ENCODE measurements around the gene GRB10. TPM values are rescaled to one million over a fixed set of nuclear protein-coding genes. Genes with fewer than 3 reads are reported as not detected.

The GRB10 gene
- total RNA-seq, 2 donors from 2014 or later, result 1.1 to 1.7 TPM

DNA sequence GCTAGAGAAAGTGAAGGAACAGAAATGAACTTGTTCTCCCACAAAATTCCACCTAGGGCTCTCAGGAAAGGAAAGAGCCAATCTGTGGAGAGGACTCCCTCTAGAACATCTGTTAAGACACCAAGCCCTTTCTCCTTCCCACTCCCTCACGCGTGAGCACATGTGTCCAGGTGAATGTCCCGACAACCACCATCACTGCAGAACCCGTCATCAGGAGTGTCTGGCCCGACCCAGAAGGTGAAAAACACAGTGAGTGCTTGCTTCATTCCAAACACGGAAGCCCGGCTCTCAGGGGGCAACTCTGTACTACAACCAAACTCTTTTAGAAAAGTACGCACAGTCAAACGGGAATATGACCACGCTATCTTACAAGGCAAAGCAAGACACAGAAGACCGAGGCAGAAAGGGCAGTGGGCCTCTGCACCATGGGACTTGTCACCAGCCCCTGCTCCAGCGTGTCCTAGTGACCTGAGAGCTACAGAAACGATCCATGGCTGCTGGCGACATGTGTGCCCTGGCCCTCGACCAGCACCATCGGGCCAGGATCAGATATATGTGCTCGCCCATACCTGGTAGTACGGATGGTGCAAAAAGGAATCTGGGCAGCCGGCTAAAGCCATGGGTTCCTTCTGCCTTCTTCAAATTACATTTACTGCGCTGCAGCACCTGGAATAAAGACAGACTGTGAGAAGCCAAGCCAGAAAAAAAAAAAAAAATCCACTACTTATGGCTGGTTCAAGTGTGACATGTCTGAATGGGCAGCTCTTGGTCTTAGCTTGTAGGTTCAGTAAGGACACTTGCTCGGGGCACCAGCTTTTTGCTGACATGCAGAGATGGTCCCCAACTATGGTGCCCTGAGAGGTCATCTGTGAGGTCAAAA, 50.8 kb downstream of the GRB10 start:
- Mint-ChIP-seq H3K4me1 (no peaks in the 10 kb centered on the region), H3K36me3 (ENCODE audit: low read depth) (no peaks in the 10 kb centered on the region), H3K27me3 (no peaks in the 10 kb centered on the region), H3K27ac (no peak overlapping the region), H3K4me3 (no peak overlapping the region), H3K9me3 (no peaks in the 10 kb centered on the region)
- ATAC-seq (replicated peaks), result no peak

DNA sequence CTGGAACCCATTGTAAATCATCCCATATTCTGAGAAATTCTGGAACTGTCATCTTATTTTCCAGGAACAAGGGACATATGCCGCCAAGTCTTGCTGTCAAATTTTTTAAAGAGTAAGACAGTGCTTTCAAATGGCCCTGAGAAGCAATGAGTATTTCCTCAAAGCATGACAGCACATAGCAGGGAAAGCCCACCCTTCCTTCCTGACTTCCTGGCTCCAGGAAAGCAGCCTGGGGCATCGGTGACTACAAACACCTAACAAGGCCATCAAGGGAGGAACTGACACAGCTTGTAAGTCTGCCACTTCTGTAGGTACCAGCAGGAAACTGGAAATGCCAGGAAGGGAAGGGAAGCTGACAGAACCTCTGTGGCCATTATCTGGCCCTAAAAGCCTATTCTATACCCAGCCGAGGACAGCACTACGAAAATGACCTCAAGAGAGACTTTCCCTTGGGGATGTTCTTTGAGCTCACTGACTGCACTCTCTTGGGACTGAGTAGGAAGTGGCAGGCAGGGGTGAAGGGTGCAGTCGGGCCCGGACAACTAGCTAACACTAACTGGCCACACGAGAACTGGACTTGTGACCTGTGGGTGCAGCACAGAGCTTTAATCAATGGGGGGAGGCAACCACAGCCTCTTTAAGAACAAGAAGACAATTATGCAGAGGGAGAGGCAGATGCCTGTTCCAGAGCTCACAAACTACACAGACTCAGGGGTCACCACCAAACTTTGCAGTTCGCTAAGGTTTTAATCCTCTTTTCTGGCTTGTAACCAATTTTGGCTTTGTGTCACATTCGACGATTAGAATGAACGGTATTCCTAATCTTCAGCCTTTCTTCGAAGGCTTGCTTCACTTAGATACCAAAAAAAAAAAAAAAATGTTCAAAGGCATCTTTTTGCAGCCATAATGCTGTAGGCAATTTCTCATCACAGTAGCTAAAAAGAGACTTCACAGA, 52.0 kb downstream of the GRB10 start:
- Mint-ChIP-seq H3K27me3 (no peaks in the 10 kb centered on the region), H3K4me1 (no peaks in the 10 kb centered on the region), H3K27ac (no peak overlapping the region), H3K4me3 (no peak overlapping the region), H3K36me3 (ENCODE audit: low read depth) (no peaks in the 10 kb centered on the region), H3K9me3 (no peaks in the 10 kb centered on the region)
- no peak for ATAC-seq (replicated peaks)

DNA sequence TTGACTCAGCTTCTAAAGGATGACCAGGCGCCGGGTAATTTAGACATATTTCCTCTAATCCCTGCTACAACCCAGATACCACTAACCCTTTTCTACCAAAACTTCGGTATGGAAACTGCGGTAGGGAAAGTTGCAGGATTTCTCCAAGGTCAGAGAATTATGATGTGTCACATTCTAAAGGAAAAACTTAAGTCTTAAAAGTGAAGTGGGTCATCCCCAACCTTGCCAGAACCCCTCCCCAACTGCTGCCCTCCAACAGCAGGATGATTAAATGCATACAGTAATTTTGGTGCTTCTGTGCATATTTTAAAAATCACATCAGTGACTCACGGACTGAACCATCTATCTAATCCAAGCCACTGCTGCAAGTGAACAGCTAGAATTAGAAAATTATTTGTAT, 52.7 kb downstream of the GRB10 start:
- H3K4me1 Mint-ChIP-seq, result no peaks in the 10 kb centered on the region
- no peak overlapping the region for H3K27ac Mint-ChIP-seq
- no peaks in the 10 kb centered on the region for H3K36me3 Mint-ChIP-seq (ENCODE audit: low read depth)
- H3K27me3 Mint-ChIP-seq, result peaks cover 5% of the 10 kb centered on the region
- H3K4me3 Mint-ChIP-seq, result no peak overlapping the region
- H3K9me3 Mint-ChIP-seq, result no peaks in the 10 kb centered on the region
- ATAC-seq (replicated peaks), result no peak

DNA sequence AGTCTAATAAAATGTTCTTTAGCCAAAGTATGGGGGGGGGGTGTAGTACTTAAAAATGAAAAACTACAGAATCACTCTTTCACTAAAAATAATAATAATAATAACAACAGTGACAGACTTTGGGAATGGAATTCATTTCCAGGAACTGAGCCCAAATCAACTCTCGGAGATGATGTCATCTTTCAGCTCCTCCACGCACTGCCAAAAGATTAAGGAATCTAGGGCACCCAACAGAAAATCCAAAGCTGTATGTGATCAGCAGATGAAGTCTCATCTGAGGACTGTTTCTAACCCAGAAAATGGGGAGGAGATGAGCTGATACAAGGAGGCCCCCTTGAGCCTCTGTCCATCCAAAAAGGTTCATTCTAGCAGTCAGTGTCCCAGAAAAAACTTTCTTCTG, 54.5 kb downstream of the GRB10 start:
- no peak for ATAC-seq (replicated peaks)
- Mint-ChIP-seq H3K4me1 (peaks cover 5% of the 10 kb centered on the region), H3K27me3 (peaks cover 8% of the 10 kb centered on the region), H3K36me3 (ENCODE audit: low read depth) (no peaks in the 10 kb centered on the region), H3K27ac (no peak overlapping the region), H3K4me3 (no peak overlapping the region), H3K9me3 (no peaks in the 10 kb centered on the region)

DNA sequence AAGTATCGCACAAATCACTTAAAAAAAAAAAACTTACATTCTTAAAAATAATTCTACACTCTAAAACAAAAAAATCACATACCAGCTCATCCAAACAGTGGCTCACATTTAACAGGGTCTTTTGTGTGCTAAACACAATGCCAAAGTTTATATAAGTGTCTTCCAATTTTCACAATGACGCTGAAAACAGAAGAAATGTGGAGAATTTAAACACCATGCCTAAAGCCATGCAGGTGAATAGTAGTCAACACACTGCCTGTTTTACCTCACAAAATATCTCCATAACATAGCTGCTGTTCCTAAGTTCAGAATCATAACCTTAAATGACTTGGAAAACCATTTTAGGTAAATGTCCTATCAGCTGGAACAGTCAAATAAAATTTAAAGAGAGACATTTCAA, 55.0 kb downstream of the GRB10 start:
- Mint-ChIP-seq H3K9me3 (no peaks in the 10 kb centered on the region), H3K4me3 (no peak overlapping the region), H3K36me3 (ENCODE audit: low read depth) (no peaks in the 10 kb centered on the region), H3K27ac (no peak overlapping the region), H3K4me1 (peaks cover 5% of the 10 kb centered on the region), H3K27me3 (peaks cover 8% of the 10 kb centered on the region)
- no peak for ATAC-seq (replicated peaks)

DNA sequence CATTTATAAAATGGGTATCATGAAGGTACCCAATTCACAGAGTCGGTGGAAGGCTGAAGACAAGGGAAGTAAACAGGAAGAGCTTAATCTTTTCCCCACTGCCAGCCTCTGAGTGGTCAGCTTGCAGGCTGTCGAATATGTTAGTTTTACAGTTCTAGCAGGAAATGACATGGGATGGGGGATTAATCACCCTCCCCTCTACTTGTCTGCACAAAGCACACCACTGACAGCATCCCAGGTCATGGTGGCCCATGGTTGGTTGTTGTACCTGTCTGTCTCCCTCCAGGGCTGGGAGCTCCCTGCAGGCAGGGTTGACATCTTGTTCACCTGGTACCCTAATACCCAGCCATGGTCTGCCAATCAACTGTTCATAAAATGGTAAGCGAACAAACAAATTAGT, 55.6 kb downstream of the GRB10 start:
- H3K9me3 Mint-ChIP-seq, result no peaks in the 10 kb centered on the region
- ATAC-seq (replicated peaks), result no peak
- H3K36me3 Mint-ChIP-seq (ENCODE audit: low read depth), result no peaks in the 10 kb centered on the region
- no peak overlapping the region for H3K27ac Mint-ChIP-seq
- peaks cover 8% of the 10 kb centered on the region for H3K27me3 Mint-ChIP-seq
- H3K4me3 Mint-ChIP-seq, result no peak overlapping the region
- peaks cover 5% of the 10 kb centered on the region for H3K4me1 Mint-ChIP-seq

DNA sequence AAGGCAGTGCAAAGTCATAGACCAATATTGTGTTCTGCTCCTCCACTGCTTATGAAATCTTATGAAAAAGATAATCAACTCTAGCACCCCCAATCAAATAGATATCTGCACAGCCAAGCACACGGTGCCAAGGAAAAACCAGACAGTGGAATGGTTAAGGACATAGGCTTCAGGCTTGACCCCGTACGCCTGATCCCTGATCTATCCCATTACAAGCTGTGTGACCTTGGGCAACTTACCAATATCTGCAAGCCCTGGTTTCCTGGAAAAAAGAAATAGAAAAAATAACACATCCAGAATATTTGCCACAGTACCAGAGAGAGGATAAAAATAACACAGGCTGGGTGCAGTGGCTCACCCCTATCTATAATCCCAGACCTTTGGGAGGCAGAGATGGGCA, 56.9 kb downstream of the GRB10 start:
- Mint-ChIP-seq H3K9me3 (no peaks in the 10 kb centered on the region), H3K36me3 (ENCODE audit: low read depth) (no peaks in the 10 kb centered on the region), H3K4me3 (no peak overlapping the region)

DNA sequence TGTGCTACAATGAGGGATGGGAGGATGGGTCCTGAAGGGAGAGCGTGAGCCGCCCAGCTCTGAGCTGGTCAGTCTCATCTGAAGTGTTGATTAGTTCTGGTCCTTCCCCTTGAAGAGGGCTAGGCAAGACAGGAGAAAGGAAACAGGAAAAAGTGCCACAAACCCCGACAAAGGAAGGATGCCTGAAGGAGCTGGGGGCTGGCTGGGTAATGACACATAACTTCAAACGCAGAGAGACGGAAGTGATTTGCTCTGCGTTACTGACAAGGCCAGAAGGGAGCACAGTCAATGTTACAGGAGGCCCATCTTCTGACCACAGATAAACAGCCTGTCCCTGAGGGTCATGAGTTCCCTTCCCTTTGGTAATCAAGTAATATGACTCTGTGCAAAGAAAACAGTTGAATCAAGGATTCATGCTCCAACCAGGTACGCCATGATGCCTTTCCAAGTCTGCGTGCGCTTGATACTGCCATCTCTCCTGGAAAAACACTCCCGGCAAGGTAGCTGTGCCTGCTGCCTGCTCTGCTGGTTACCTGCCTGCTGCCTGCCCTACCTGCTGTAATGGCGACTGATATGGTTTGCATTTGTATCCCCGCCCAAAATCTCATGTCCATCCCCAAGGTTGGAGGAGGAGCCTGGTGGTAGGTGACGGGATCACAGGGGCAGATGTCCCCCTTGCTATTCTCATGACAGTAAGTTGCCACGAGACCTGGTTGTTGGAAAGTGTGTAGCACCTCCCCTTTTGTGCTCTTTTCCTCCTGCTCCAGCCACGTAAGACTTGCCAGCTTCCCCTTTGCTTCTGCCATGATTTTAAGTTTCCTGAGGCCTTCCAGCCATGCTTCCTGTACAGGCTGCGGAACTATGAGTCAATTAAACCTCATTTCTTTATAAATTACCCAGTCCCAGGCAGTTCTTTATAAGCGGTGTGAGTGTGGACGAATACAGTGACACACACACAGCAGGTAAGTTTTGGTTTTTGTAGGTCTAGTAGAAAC, 57.9 kb downstream of the GRB10 start:
- H3K4me3 Mint-ChIP-seq, result no peak overlapping the region
- H3K9me3 Mint-ChIP-seq, result no peaks in the 10 kb centered on the region
- peaks cover 5% of the 10 kb centered on the region for H3K4me1 Mint-ChIP-seq
- no peak overlapping the region for H3K27ac Mint-ChIP-seq
- no peak for ATAC-seq (replicated peaks)
- no peaks in the 10 kb centered on the region for H3K36me3 Mint-ChIP-seq (ENCODE audit: low read depth)
- peaks cover 8% of the 10 kb centered on the region for H3K27me3 Mint-ChIP-seq

More for the DNA sequence above, 56.9 kb downstream of the GRB10 start:
- peaks cover 8% of the 10 kb centered on the region for H3K27me3 Mint-ChIP-seq
- ATAC-seq (replicated peaks), result no peak
- no peak overlapping the region for H3K27ac Mint-ChIP-seq
- H3K4me1 Mint-ChIP-seq, result peaks cover 5% of the 10 kb centered on the region

DNA sequence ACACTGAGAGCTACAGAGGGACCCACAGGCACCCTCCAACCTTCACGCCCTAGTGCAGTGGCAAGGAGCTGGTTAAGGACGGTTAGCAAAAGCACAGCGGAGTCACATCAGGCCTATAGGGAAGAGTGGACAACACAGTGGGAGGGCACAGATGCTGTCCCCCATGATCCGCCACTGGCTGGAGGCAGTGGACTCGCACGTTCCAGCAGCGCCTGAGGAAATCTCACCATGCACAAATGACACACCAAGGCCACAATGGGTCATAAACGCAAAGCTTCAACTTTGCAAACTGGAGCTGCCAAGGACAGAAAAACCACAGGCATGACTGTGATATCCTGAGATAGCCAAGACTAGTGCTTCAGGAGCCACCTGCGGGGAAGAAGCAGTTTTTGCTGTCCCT, 58.8 kb downstream of the GRB10 start:
- no peaks in the 10 kb centered on the region for H3K9me3 Mint-ChIP-seq
- H3K4me3 Mint-ChIP-seq, result no peak overlapping the region
- H3K36me3 Mint-ChIP-seq (ENCODE audit: low read depth), result no peaks in the 10 kb centered on the region
- peaks cover 11% of the 10 kb centered on the region for H3K27me3 Mint-ChIP-seq
- H3K4me1 Mint-ChIP-seq, result peaks cover 8% of the 10 kb centered on the region
- ATAC-seq (replicated peaks), result no peak
- H3K27ac Mint-ChIP-seq, result no peak overlapping the region

DNA sequence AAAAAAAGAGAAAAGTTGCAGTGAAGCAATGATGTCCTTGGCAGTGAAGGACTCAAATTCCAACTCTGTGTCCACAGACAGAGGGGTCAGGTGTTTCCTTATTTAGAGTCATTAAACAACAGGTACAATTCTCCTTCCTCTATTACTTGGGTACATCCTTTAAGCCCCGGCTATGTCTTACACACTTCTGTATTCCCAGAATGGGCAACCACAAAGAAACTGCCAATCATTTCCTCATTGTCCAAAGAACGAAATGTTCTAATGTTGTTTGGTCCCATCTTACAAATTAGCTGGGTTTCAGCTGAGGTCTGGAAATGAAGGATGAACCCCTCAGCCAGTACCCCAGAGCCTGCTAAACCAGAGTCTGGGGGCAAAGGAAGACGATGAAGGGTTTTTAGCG, 59.5 kb downstream of the GRB10 start:
- H3K36me3 Mint-ChIP-seq (ENCODE audit: low read depth), result no peaks in the 10 kb centered on the region
- H3K9me3 Mint-ChIP-seq, result no peaks in the 10 kb centered on the region
- peaks cover 11% of the 10 kb centered on the region for H3K27me3 Mint-ChIP-seq
- H3K4me3 Mint-ChIP-seq, result no peak overlapping the region
- H3K4me1 Mint-ChIP-seq, result peaks cover 8% of the 10 kb centered on the region
- ATAC-seq (replicated peaks), result no peak
- H3K27ac Mint-ChIP-seq, result no peak overlapping the region

DNA sequence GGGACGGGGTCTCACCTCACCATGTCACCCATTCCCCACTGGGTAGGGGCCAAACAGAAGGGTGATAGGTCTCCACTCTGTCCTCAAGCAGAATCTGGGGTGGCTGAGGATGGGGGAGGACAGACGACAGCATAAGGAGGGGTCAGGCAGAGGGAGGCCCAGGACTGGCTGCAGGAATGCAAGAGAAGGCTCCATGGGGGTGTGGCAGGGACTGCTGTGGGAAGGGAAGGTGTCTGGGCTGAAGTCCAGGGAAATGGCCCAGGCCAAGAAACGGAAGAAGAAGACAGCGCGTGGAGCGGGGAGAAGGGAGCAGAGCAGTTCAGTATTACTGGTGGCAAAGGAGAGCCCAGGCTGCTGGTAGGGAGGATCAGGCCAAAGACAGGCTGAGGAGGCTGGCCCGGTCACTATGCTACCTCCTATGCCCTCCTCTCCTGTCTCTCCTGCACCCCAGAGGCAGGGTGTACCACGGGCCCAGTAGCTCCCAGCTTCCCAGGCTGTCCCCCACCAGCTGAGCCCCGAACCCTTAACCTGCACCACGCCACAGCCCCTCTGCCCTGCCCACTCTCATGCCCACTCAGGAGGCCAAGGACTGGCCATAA, 60.9 kb downstream of the GRB10 start:
- ATAC-seq (replicated peaks), result no peak
- no peak overlapping the region for H3K27ac Mint-ChIP-seq
- H3K36me3 Mint-ChIP-seq (ENCODE audit: low read depth), result no peaks in the 10 kb centered on the region
- no peak overlapping the region for H3K4me3 Mint-ChIP-seq
- H3K4me1 Mint-ChIP-seq, result peaks cover 8% of the 10 kb centered on the region
- H3K9me3 Mint-ChIP-seq, result no peaks in the 10 kb centered on the region
- peaks cover 11% of the 10 kb centered on the region for H3K27me3 Mint-ChIP-seq

DNA sequence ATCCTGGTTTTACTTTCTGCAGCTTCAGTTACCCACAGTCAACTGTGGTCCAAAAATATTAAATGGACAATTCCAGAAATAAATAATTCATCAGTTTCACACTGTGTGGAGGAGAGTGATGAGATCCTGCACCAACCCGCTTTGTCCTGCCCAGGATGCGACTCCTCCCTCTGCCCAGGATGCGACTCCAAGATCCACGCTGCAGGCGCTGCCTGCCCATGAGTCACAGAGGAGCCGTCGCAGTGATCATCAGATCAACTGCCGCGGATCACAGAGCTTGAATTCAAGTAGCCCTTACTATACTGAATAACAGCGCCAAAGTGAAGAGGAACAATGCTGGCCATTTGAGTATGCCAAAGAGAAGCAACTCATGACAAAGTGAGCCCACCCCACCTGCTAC, 61.5 kb downstream of the GRB10 start:
- Mint-ChIP-seq H3K36me3 (ENCODE audit: low read depth) (no peaks in the 10 kb centered on the region), H3K27ac (no peak overlapping the region), H3K27me3 (peaks cover 11% of the 10 kb centered on the region), H3K4me3 (no peak overlapping the region), H3K4me1 (peaks cover 8% of the 10 kb centered on the region), H3K9me3 (no peaks in the 10 kb centered on the region)
- ATAC-seq (replicated peaks), result no peak

DNA sequence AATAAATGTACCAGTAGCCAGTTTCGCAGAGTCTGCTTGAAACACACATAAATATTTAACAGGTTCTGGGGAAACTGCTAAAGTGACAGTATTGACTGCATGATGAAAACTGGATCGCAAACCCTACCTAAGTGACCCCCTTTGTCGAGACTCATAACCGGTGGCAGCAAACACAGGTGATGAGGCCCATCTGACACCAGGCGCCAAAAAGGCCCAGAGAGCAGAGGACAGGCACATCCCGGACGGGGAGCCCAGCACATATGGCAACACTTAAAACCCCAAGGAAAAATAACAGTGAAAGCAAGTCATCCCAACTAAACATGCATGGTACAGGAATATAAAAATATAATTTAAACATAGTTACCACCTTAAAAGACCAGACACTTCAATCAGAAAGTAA, 62.4 kb downstream of the GRB10 start:
- peaks cover 8% of the 10 kb centered on the region for H3K4me1 Mint-ChIP-seq
- no peaks in the 10 kb centered on the region for H3K9me3 Mint-ChIP-seq
- no peak overlapping the region for H3K4me3 Mint-ChIP-seq
- H3K27ac Mint-ChIP-seq, result no peak overlapping the region
- H3K36me3 Mint-ChIP-seq (ENCODE audit: low read depth), result no peaks in the 10 kb centered on the region
- no peak for ATAC-seq (replicated peaks)
- H3K27me3 Mint-ChIP-seq, result peaks cover 9% of the 10 kb centered on the region

DNA sequence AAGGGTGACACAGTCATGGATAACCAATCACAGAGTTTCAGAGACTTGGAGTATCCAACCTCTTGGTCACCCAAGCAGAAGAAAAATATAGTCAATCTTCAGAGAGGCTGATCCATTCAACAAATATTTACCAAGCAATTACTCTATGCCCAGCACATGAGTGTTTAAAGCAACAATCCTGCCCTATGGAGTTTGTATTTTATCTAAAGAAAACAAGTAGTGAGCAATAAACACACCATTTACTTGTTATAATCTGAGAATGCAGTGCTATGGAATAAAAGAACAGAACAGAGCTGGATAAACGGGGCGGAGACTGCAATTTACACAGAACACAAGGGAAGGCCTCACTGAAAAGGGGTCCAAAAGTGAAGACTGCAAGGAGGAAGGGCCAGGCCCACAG, 63.8 kb downstream of the GRB10 start:
- Mint-ChIP-seq H3K4me3 (no peak overlapping the region), H3K4me1 (peaks cover 5% of the 10 kb centered on the region), H3K9me3 (no peaks in the 10 kb centered on the region), H3K27me3 (peaks cover 5% of the 10 kb centered on the region), H3K27ac (no peak overlapping the region), H3K36me3 (ENCODE audit: low read depth) (no peaks in the 10 kb centered on the region)
- no peak for ATAC-seq (replicated peaks)
